HFFc6 (cell line): ENCODE results near the gene RGS14. TPM values are rescaled to one million over a fixed set of nuclear protein-coding genes. Genes with fewer than 3 reads are reported as not detected.

Experiments used
- DNase-seq: peaks from one replicate; pipeline ENCODE4 v3.0.0-alpha.2; 2018
- H3K27ac Mint-ChIP-seq: 2 replicates; pipeline ENCODE4 v1.8.0; 2020; ENCODE audit warnings: mild to moderate bottlenecking, mixed read lengths
- H3K27me3 Mint-ChIP-seq: 2 replicates; pipeline ENCODE4 v1.8.0; 2021; ENCODE audit warnings: mild to moderate bottlenecking, moderate library complexity, mixed read lengths; ENCODE audit not compliant: insufficient read depth
- H3K36me3 Mint-ChIP-seq: 2 replicates; pipeline ENCODE4 v1.8.0; 2021; ENCODE audit warnings: low read depth, mixed read lengths
- H3K4me1 Mint-ChIP-seq: 2 replicates; pipeline ENCODE4 v1.8.0; 2020; ENCODE audit warnings: low read depth, mixed read lengths
- H3K4me3 Mint-ChIP-seq: 2 replicates; pipeline ENCODE4 v1.8.0; 2020; ENCODE audit warnings: mild to moderate bottlenecking, moderate library complexity, mixed read lengths
- H3K9me3 Mint-ChIP-seq: 2 replicates; pipeline ENCODE4 v1.8.0; 2020; ENCODE audit warnings: mild to moderate bottlenecking, mixed read lengths
- CTCF ChIP-seq: fragments of 200-600 bp; sonication (generic); IDR thresholded peaks from 2 replicates; pipeline ENCODE4 v1.5.0; 2021; ENCODE audit warnings: antibody characterized with exemption, mild to moderate bottlenecking
- total RNA-seq, 6 experiments: library from RNA; stranded (reverse); fragmentation: NEBNext Ultra II Directional; extraction: Animal tissue kit (Norgen Biotek cat#: 25700); gene quantifications; 2 replicates in 1 of 6; 3 replicates in 5 of 6; pipeline ENCODE4 v1.2.3, GENCODE V29; 2021

Gene RGS14
- total RNA-seq, 6 experiments from 2014 or later, result 1.0 to 2.2 (median 1.2) TPM

GRCh38 chr5:177396807-177397206, 39.1 kb downstream of the RGS14 start:
- no peak for TF ChIP-seq CTCF
- H3K4me1 Mint-ChIP-seq, result no peaks in the 10 kb centered on the region
- no peak overlapping the region for H3K4me3 Mint-ChIP-seq
- no peaks in the 10 kb centered on the region for H3K36me3 Mint-ChIP-seq
- H3K9me3 Mint-ChIP-seq, result no peaks in the 10 kb centered on the region
- no peak overlapping the region for H3K27ac Mint-ChIP-seq
- DNase-seq, result no peak
- peaks cover 44% of the 10 kb centered on the region for H3K27me3 Mint-ChIP-seq

- no peak for TF ChIP-seq CTCF
- H3K27ac Mint-ChIP-seq, result no peak overlapping the region
- H3K4me3 Mint-ChIP-seq, result no peak overlapping the region
- peaks cover 47% of the 10 kb centered on the region for H3K27me3 Mint-ChIP-seq
- no peaks in the 10 kb centered on the region for H3K9me3 Mint-ChIP-seq
- DNase-seq, result no peak
- peaks cover 6% of the 10 kb centered on the region for H3K4me1 Mint-ChIP-seq
- no peaks in the 10 kb centered on the region for H3K36me3 Mint-ChIP-seq
These were observed 40.2 kb downstream of the RGS14 start for GRCh38 chr5:177397875-177398390.

- Mint-ChIP-seq H3K36me3 (no peaks in the 10 kb centered on the region), H3K9me3 (no peaks in the 10 kb centered on the region), H3K27me3 (peaks cover 41% of the 10 kb centered on the region), H3K4me1 (peaks cover 9% of the 10 kb centered on the region), H3K4me3 (no peak within 1 kb of the TSS), H3K27ac (no peak within 1 kb of the TSS)
- TF ChIP-seq CTCF, result peak; percentile 13; the same call in 1 of the 2 replicates
- DNase-seq, result no peak
These were observed 42.5 kb downstream of the RGS14 start, which contains the start of gene PFN3 for GRCh38 chr5:177399997-177400868. TSS of gene PFN3 (minus strand) at chr5:177400661. CDS start at chr5:177400576, 85 bp downstream.

GRCh38 chr5:177402271-177403043, 44.7 kb downstream of the RGS14 start:
- Mint-ChIP-seq H3K36me3 (no peaks in the 10 kb centered on the region), H3K4me3 (peak overlapping the region; percentile 78), H3K4me1 (peaks cover 9% of the 10 kb centered on the region), H3K9me3 (no peaks in the 10 kb centered on the region), H3K27me3 (peaks cover 39% of the 10 kb centered on the region), H3K27ac (no peak overlapping the region)
- peak; percentile 40 for DNase-seq
- TF ChIP-seq CTCF, result peak; percentile 71

- H3K27ac Mint-ChIP-seq, result no peak overlapping the region
- H3K9me3 Mint-ChIP-seq, result no peaks in the 10 kb centered on the region
- peaks cover 32% of the 10 kb centered on the region for H3K27me3 Mint-ChIP-seq
- no peak for DNase-seq
- peaks cover 9% of the 10 kb centered on the region for H3K4me1 Mint-ChIP-seq
- H3K36me3 Mint-ChIP-seq, result no peaks in the 10 kb centered on the region
- H3K4me3 Mint-ChIP-seq, result peak overlapping the region; percentile 78
- no peak for TF ChIP-seq CTCF
These were observed 45.5 kb downstream of the RGS14 start for GRCh38 chr5:177403102-177403791.
